Subcutaneous adipose tissue (tissue), 4 donors: ENCODE measurements around the gene ALDH4A1. TPM values are rescaled to one million over a fixed set of nuclear protein-coding genes. Genes with fewer than 3 reads are reported as not detected.

Experiments used
- CTCF ChIP-seq: fragments of 450-650 bp; IDR thresholded peaks from one replicate; pipeline ENCODE4 v1.5.1; 2016; ENCODE audit warnings: low read depth, mild to moderate bottlenecking, control low read depth, antibody characterized with exemption, moderate library complexity
- total RNA-seq, 4 donors: library from RNA; depleted of rRNA; stranded (reverse); fragments of >200 nt; gene quantifications; one replicate each; pipeline ENCODE4 v1.1.0, GENCODE V29; 2016

ALDH4A1 gene
- 100 to 1,000 TPM in 1 of 4 donors, 10 to 100 TPM in 3; 24.1 to 167 (median 49.8) TPM for total RNA-seq

GRCh38 chr1:18902523-18903290 is at the start of gene ALDH4A1:
TSS of gene ALDH4A1 (minus strand) at chr1:18902555. CDS start at chr1:18902523, 32 bp downstream.
- TF ChIP-seq CTCF = no peak

DNA sequence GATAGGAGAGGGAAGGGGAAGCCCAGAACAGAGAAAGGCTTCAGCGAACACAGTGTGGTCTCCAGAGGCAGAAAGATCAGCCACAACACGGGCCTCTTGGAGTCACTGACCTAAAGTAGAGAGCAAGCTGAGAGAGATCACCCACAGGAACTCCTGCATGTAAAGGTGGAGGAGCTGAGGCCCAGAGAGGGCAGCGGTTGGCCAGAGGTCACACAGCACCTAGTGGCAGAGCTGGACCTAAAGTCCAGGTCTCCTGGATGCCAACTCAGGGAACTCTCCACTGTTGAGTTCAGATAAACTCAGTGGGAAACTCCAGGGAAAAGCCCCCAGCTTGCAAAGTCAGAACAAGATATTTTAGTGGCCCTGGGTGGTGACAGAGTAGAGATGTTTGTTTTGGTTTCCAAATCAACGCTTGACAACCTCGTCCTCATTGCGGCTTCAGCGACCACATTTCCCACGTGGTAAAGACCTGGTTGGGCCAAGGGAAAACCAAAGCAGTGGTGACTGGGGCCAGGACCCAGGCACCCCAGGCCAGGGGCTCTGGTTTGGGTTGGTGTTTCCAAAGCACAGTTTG is 49.5 kb upstream of the ALDH4A1 start:
- no peak for TF ChIP-seq CTCF

- TF ChIP-seq CTCF = no peak
Observed at GRCh38 chr1:18951416-18951815, 49.1 kb upstream of the ALDH4A1 start.

GRCh38 chr1:18950401-18951026 is 48.2 kb upstream of the ALDH4A1 start:
- TF ChIP-seq CTCF = no peak

DNA sequence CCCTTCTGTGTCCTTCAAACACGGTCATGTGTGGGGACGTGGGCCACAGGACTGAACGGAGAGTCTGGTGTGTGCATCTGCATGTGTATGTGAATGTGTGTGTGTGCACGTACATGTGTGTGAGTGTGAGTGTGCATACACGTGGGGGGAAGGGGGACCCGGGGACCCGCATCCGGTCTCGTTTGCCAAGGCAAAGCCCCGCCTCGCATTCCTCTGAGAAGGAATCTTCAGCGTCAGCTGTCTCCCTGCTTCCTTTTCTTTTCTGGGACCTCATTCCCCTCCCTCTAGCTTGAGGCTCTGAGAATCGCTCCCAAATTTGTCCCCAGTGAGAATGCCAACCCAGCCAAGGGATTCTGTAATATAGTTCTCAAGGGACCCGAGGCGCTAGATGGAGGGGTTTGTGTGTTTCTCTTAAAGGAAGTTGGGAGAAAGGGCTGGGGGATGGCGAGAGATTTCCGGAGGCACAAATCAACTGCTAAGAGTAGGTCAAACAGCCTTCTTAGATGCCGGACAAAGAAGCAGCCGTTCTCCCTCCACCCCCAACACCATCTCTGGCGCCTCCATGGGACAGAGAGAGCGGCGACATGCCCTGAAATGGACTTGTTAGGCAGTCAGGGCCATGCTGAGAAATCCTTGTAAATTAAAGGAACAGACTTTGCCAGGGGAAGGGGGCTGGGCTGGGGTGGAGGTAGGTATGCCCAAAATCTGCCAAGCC is 47.5 kb upstream of the ALDH4A1 start:
- no peak for TF ChIP-seq CTCF

- no peak for TF ChIP-seq CTCF
Observed at GRCh38 chr1:18948913-18949685, 46.7 kb upstream of the ALDH4A1 start.
